HG03159 (cell line): ENCODE data around the gene NKX1-1.
"Not testable (repeated sequence)": the region's sequence is repeated elsewhere in the genome, so short reads cannot be mapped to it uniquely, and the experiment has no call there.

ENCODE experiments used
- ATAC-seq: cut with Tn5 transposase; IDR thresholded peaks from one replicate; pipeline ENCODE4 v1.9.1; 2021; ENCODE audit warnings: mild to moderate bottlenecking, moderate library complexity; ENCODE audit not compliant: unreplicated experiment

Gene NKX1-1

GRCh38 chr4:1375051-1375721 is 31.1 kb downstream of the NKX1-1 start:
- ATAC-seq, result no peak

DNA sequence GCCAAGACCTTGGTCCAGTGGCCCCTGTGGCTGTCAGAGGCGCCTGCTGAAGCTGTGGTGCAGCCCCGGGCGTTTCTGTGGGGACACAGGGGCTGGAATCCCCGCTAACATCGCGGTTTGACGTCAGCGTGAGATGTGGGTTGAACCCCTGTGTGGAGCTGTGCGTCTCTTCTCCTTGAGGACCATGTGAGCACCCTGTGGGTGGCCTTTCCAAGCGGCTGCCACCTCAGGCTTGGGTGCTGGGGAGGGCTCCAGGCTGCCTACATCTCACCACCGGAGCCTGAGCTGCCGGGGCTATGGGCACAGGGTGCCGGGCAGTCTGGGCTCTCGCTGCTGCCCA is 31.6 kb downstream of the NKX1-1 start:
- no peak for ATAC-seq

DNA sequence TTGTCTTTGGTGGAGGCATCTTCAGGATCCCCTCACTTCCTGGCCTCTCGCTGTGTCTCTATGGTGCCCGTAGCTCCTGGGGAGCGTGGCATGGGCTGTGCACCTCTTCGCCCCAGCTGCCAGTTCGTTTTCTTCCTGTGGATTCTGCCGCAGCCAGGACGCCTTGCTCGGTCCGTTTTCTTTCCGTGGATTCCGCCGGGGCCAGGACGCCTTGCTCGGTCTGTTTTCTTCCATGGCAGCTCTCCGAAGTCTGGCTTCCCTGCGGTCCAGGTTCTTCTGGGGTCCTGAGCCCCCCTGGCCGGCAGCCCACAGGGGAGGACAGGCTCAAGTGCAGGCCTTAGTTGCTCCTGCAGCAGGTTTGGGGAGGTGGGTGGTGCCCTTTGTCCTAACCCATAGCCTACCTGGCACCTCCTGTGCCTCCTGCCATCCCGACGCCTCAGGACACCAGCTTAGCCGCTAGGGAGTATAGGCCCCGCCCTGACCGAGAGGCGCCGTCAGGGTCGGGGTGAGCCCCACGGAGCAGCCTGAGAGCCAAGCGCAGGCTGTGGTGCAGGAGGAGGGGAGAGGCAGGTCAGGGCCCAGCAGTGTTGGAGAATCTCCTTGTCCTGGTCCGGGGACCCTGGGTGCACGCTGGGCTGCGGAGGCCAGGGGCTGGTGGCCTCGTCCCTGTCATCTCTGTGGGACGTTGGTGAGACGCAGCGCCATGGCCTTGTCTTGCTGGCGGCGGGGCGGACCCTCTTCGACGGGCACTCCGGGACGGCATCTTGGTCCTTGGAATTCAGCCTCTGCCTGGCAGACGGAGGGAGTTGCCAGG is 32.1 kb downstream of the NKX1-1 start:
- no peak for ATAC-seq

DNA sequence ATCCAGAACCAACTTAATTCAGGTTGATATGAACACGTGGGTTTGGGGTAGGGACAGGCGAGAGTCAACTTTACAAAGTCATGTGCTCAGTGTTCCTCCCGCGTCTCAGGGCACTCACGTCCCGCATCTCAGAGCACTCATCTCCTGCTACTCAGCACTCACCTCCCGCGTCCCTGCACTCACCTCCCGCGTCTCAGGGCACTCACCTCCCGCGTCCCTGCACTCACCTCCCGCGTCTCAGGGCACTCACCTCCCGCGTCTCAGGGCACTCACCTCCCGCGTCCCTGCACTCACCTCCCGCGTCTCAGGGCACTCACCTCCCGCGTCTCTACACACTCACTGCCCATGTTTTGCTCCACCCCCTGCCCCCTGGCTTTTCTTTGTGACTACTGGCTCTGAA is 33.7 kb downstream of the NKX1-1 start:
- not testable (repeated sequence) for ATAC-seq

DNA sequence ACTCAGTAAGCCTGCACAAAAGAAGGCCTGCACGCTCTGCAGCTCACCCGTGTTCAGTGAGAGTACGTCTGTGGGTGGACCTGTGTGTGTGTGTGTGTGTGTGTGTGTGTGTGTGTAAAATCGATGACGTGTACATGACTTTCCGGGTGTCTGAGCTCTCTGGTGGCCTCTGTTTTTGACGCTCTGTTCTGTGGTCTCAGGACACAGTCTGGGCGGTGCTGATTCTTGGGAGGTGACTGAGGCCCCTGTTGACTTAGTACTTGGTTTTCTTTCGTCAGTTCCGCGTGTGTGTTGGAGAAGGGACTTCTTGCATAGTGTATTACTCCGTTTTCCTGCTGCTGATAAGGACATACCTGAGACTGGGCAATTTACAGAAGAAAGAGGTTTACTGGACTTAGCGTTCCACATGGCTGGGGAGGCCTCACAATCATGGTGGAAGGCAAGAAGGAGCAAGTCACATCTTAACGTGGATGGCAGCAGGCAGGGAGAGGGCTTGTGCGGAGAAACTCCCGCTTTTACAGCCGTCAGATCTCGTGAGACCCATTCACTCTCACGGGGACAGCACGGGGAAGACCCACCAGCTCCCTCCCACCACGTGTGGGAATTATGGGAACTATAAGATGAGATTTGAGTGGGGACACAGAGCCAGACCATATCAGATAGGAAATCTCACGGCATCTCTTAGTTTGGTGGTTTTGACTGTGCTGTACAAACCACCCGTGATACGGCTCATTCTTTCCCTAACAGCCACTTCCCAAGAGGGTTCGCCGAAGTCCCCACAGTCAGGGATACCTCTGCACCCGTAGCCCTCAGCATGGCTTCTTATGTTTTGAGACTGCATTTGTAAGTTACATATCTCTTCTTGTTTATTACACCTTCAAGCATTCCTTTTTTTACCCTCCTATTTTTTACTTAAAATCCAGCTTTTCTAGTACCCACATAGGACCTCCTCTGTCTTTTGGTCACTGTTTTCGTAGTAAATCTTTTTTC is 34.8 kb downstream of the NKX1-1 start:
- no peak for ATAC-seq

- ATAC-seq, result no peak
These were observed 35.7 kb downstream of the NKX1-1 start for GRCh38 chr4:1370321-1371124.

- ATAC-seq, result no peak
These were observed 36.7 kb downstream of the NKX1-1 start for GRCh38 chr4:1369479-1370079.

DNA sequence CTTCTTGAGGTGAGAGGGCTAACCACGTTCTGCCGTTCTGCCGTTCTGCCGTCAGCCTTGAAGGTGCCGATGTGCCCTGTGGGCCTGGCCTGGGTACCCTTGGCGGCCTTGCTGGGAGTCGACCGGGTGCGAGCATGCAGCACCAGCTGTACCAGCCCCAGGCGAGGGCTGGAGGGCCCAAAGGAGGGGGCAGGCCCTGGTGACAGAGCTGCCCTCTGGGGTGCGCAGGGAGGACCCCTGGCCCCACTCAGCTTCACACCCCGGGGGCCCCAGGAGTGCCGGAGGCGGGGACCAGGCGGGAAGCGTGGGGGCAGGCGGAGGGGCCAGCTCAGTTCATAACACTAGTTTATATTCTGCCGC is 37.2 kb downstream of the NKX1-1 start:
- ATAC-seq, result no peak

- ATAC-seq, result no peak
These were observed 37.7 kb downstream of the NKX1-1 start for GRCh38 chr4:1368421-1369090.

- no peak for ATAC-seq
These were observed 38.3 kb downstream of the NKX1-1 start for GRCh38 chr4:1367936-1368289.

DNA sequence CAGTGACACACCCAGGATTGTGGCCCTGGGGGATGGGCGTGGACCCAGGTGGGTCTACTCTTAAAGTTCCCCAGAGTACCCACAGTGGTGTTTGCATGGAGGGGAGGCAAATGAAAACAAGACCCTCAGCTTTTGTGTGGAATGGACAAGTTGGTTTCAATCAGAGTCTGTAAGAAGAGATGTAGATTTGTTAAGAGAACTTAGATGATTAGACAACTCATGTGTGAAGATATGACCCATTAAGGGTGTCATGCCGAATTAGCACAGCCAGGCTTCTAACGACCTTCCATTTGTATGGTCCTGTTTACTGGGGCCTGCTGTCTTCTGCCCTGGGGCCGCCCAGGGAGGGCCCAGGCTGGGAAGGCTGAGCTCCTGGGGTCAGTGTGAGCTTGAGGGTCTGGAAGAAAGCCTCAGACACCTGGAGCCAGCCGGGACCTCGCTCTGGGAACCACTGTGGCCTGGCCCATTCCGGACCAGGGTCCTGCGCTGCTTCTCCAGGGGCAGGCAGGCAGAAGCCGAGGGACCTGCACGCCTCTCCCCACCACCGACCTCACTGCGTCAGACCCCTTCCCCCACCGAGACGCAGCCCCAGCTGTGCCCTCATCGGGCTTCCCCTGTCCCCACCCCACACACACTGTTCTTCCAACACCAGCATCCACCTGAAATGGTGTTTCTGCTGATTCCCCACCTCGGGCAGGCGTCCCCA is 38.9 kb downstream of the NKX1-1 start:
- no peak for ATAC-seq

DNA sequence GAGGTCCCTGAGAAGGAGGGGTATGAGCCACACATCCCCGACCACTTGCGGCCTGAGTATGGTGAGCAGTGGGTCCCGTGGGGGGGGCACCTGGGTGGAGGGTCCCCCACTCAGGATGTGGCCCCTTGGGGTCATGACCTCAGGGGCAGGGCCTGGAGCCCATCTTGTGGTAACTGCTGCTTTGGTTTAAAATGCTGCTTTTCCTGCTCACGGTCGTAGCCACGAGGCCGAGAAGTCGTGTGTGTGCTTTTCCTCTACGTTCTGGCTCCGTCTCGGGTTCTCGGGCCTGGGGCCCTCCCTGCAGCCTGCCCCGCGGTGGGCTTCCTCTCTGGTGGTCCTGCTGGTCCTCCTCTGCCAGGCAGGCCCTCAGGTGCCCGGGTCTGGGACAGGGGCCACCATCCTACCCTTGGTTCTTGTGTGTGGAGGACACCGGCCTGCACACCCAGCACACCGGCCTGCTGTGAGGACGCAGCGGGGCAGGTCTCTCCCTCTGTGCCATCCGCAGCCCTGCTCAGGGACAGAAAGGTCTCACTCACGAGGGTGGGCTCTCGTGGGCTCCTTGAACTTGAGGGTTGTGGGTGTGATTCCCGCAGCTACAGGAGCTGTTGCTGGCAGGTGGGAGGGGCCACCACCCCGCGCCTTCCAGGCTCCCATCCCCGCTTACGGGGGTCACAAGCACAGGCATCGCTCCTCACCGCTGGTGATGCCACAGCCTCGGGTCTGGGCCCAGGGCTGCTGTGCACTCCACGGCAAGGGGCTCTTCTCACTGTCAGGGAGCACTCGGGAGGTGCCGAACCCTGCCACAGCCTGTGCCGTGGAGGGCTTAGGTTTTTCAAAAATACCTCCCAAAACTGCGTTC is 39.6 kb downstream of the NKX1-1 start:
- no peak for ATAC-seq

GRCh38 chr4:1365271-1366178 is 40.7 kb downstream of the NKX1-1 start:
- ATAC-seq, result no peak

GRCh38 chr4:1364748-1365147 is 41.5 kb downstream of the NKX1-1 start:
- ATAC-seq, result no peak

GRCh38 chr4:1364217-1364616 is 42.0 kb downstream of the NKX1-1 start:
- no peak for ATAC-seq

- no peak for ATAC-seq
These were observed 42.7 kb downstream of the NKX1-1 start for GRCh38 chr4:1363513-1363912.

GRCh38 chr4:1362521-1362920 is 43.7 kb downstream of the NKX1-1 start:
- ATAC-seq, result no peak
